SH-SY5Y (cell line): ENCODE data around the gene TRIM25.

ENCODE experiments used
- GATA2 ChIP-seq: IDR thresholded peaks from 2 replicates; pipeline ENCODE4 v1.6.1; 2011; ENCODE audit warnings: mild to moderate bottlenecking, low read depth, low read length
- GATA3 ChIP-seq: IDR thresholded peaks from 2 replicates; pipeline ENCODE4 v1.6.1; 2011; ENCODE audit warnings: low read depth, mild to moderate bottlenecking, low read length, moderate library complexity

- TF ChIP-seq GATA2: no peak
- no peak for TF ChIP-seq GATA3
Observed at GRCh38 chr17:56903560-56903959, 10.3 kb downstream of the TRIM25 start.
